GM23338 (cell line): ENCODE measurements around the gene PRR18.

ENCODE experiments used
- CREB1 ChIP-seq: fragments of 250-450 bp; sonication (Bioruptor Pico); IDR thresholded peaks from 2 replicates; pipeline ENCODE4 v1.5.0; 2020; ENCODE audit warnings: low read depth, mild to moderate bottlenecking, moderate library complexity
- CTCF ChIP-seq, 2 experiments: fragments of 200-600 bp in 1 of 2; sonication (generic) in 1 of 2; conservative IDR thresholded peaks; 2 replicates each; pipeline versions ENCODE4 v1.5.1 to v1.6.1; 2016 to 2017; ENCODE audit warnings: antibody characterized with exemption in 2 of 2, low read depth in 2 of 2, mild to moderate bottlenecking in 2 of 2, moderate library complexity in 1 of 2
- ETS1 ChIP-seq: IDR thresholded peaks from 2 replicates; pipeline ENCODE4 v1.6.1; 2016; ENCODE audit warnings: antibody characterized with exemption
- EZH2 ChIP-seq: fragments of 200-600 bp; sonication (generic); IDR thresholded peaks from one replicate; pipeline ENCODE4 v1.8.0; 2017; ENCODE audit warnings: antibody characterized with exemption, mild to moderate bottlenecking, low read depth; ENCODE audit not compliant: unreplicated experiment
- EZH2phosphoT487 ChIP-seq: fragments of 200-600 bp; sonication (generic); IDR thresholded peaks from one replicate; pipeline ENCODE4 v1.8.1; 2018; ENCODE audit warnings: antibody characterized with exemption; ENCODE audit not compliant: unreplicated experiment
- JUNB ChIP-seq: IDR thresholded peaks from one replicate; pipeline ENCODE4 v1.6.1; 2016; ENCODE audit warnings: antibody characterized with exemption; ENCODE audit not compliant: unreplicated experiment
- POLR2AphosphoS5 ChIP-seq: IDR thresholded peaks from 2 replicates; pipeline ENCODE4 v1.6.1; 2016; ENCODE audit warnings: antibody characterized with exemption, low read depth
- STAT1 ChIP-seq: IDR thresholded peaks from one replicate; pipeline ENCODE4 v1.6.1; 2016; ENCODE audit warnings: antibody characterized with exemption; ENCODE audit not compliant: unreplicated experiment
- TF ChIP-seq, protein P1 (sequence below): IDR thresholded peaks from one replicate; pipeline ENCODE4 v1.6.1; 2018; ENCODE audit warnings: antibody characterized with exemption; ENCODE audit not compliant: unreplicated experiment

- no peak for TF ChIP-seq CTCF (conservative IDR thresholded peaks at IDR 0.05; ENCODE audit: low read depth in 2 of 2)
- TF ChIP-seq POLR2AphosphoS5: no peak
- TF ChIP-seq CREB1 (CRISPR knock-in tag): no peak
- TF ChIP-seq EZH2: no peak
- no peak for TF ChIP-seq EZH2phosphoT487
- TF ChIP-seq, protein P1, sequence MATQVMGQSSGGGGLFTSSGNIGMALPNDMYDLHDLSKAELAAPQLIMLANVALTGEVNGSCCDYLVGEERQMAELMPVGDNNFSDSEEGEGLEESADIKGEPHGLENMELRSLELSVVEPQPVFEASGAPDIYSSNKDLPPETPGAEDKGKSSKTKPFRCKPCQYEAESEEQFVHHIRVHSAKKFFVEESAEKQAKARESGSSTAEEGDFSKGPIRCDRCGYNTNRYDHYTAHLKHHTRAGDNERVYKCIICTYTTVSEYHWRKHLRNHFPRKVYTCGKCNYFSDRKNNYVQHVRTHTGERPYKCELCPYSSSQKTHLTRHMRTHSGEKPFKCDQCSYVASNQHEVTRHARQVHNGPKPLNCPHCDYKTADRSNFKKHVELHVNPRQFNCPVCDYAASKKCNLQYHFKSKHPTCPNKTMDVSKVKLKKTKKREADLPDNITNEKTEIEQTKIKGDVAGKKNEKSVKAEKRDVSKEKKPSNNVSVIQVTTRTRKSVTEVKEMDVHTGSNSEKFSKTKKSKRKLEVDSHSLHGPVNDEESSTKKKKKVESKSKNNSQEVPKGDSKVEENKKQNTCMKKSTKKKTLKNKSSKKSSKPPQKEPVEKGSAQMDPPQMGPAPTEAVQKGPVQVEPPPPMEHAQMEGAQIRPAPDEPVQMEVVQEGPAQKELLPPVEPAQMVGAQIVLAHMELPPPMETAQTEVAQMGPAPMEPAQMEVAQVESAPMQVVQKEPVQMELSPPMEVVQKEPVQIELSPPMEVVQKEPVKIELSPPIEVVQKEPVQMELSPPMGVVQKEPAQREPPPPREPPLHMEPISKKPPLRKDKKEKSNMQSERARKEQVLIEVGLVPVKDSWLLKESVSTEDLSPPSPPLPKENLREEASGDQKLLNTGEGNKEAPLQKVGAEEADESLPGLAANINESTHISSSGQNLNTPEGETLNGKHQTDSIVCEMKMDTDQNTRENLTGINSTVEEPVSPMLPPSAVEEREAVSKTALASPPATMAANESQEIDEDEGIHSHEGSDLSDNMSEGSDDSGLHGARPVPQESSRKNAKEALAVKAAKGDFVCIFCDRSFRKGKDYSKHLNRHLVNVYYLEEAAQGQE: no peak
- no peak for TF ChIP-seq ETS1
- no peak for TF ChIP-seq JUNB
- no peak for TF ChIP-seq STAT1
Observed at GRCh38 chr6:166325383-166326042, 17.3 kb upstream of the PRR18 start.
